ENCODE measurements around the gene CDH15.

CDH15 gene, protein sequence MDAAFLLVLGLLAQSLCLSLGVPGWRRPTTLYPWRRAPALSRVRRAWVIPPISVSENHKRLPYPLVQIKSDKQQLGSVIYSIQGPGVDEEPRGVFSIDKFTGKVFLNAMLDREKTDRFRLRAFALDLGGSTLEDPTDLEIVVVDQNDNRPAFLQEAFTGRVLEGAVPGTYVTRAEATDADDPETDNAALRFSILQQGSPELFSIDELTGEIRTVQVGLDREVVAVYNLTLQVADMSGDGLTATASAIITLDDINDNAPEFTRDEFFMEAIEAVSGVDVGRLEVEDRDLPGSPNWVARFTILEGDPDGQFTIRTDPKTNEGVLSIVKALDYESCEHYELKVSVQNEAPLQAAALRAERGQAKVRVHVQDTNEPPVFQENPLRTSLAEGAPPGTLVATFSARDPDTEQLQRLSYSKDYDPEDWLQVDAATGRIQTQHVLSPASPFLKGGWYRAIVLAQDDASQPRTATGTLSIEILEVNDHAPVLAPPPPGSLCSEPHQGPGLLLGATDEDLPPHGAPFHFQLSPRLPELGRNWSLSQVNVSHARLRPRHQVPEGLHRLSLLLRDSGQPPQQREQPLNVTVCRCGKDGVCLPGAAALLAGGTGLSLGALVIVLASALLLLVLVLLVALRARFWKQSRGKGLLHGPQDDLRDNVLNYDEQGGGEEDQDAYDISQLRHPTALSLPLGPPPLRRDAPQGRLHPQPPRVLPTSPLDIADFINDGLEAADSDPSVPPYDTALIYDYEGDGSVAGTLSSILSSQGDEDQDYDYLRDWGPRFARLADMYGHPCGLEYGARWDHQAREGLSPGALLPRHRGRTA

DNA sequence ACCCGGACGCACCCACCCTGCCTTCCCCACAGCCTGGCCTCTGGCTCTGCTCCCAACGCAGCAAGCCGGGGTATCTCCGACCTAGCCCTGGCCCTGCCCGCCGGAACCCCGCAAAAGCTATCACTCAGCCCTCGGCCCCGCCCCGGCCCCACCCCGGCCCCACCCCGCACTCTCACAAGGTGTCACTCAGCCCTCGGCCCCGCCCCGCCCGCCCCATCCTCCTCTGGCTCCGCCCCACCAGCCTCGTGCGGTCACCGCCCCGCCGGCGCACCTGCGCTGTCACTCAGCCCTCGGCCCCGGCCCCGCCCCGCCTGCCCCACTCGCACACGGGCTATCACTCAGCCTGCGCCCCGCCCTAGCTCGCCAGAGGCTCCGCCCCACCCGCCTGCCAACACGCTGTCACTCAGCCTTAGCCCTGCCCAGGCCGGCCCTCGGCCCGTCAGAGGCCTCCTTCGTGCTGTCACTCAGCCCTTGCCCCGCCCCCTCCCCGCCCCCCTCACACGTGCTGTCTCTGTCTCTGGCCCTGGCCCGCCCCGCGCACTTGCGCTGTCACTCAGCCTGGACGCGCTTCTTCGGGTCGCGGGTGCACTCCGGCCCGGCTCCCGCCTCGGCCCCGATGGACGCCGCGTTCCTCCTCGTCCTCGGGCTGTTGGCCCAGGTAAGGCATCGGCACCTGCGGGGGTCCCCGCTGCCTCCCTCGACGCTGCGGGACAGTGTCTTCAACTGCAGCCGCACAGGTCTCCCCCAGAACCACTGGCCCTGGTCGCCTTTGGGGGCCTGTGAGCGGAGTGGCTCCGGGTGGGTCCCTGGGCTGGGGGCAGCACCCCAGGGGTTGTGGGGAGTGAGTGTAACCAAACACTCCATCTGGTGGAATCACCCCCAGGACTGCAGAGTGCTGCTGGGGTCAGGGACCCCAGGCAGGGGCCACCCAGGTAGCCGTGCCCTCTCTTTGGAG, at the start of gene CDH15:
TSS of gene CDH15 (plus strand) at position 533 of the 955 bp plus-strand sequence. CDS start at position 617, 84 bp downstream.
- Histone ChIP-seq H3K27ac (no peak within 1 kb of the TSS), H3K4me3 (ENCODE audit: low read depth, low read length) (peak within 1 kb of the TSS; percentile 33), H3K9me3 (ENCODE audit: severe bottlenecking) (no peaks in the 10 kb centered on the region), H3K36me3 (no peaks in the 10 kb centered on the region), H3K27me3 (ENCODE audit: insufficient read depth, low read depth, severe bottlenecking) (no peaks in the 10 kb centered on the region)
- TF ChIP-seq, protein P1, sequence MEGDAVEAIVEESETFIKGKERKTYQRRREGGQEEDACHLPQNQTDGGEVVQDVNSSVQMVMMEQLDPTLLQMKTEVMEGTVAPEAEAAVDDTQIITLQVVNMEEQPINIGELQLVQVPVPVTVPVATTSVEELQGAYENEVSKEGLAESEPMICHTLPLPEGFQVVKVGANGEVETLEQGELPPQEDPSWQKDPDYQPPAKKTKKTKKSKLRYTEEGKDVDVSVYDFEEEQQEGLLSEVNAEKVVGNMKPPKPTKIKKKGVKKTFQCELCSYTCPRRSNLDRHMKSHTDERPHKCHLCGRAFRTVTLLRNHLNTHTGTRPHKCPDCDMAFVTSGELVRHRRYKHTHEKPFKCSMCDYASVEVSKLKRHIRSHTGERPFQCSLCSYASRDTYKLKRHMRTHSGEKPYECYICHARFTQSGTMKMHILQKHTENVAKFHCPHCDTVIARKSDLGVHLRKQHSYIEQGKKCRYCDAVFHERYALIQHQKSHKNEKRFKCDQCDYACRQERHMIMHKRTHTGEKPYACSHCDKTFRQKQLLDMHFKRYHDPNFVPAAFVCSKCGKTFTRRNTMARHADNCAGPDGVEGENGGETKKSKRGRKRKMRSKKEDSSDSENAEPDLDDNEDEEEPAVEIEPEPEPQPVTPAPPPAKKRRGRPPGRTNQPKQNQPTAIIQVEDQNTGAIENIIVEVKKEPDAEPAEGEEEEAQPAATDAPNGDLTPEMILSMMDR (IDR thresholded peaks at IDR 0.05; ENCODE audit: low read depth, low read length), result no peak
- peak; percentile 94 for DNase-seq

DNA sequence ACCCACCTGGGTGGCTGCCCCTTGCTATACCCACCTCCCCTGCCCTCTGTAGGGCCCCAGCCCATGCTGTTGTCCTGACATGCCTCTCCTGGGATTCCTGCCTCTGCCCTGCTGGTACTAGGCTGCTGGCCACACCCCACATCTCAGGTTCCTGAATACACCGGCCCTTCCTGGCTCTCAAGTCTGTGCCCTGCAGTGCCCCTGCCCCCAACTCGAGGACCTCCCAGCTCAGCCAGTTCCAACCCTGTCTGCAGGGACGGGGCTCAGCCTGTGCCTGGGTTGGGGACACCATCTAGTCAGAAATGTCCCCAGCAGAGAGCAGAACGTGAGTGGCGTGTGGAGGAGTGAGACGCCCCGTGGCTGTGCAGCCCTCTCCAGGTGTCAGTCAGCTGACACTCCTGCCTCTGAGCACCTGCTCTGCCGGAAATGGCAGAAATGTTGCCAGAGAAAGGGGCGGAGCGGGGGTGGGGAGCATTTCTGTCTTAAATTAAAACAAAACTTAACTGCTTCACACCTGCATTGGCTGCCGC, 49.2 kb upstream of the CDH15 start:
- Histone ChIP-seq H3K4me3 (ENCODE audit: low read depth, low read length) (no peak overlapping the region), H3K27ac (no peak overlapping the region), H3K36me3 (no peaks in the 10 kb centered on the region), H3K27me3 (ENCODE audit: insufficient read depth, low read depth, severe bottlenecking) (no peaks in the 10 kb centered on the region), H3K9me3 (ENCODE audit: severe bottlenecking) (no peaks in the 10 kb centered on the region)
- TF ChIP-seq, protein P1 (IDR thresholded peaks at IDR 0.05; ENCODE audit: low read depth, low read length), result no peak
- DNase-seq, result no peak

DNA sequence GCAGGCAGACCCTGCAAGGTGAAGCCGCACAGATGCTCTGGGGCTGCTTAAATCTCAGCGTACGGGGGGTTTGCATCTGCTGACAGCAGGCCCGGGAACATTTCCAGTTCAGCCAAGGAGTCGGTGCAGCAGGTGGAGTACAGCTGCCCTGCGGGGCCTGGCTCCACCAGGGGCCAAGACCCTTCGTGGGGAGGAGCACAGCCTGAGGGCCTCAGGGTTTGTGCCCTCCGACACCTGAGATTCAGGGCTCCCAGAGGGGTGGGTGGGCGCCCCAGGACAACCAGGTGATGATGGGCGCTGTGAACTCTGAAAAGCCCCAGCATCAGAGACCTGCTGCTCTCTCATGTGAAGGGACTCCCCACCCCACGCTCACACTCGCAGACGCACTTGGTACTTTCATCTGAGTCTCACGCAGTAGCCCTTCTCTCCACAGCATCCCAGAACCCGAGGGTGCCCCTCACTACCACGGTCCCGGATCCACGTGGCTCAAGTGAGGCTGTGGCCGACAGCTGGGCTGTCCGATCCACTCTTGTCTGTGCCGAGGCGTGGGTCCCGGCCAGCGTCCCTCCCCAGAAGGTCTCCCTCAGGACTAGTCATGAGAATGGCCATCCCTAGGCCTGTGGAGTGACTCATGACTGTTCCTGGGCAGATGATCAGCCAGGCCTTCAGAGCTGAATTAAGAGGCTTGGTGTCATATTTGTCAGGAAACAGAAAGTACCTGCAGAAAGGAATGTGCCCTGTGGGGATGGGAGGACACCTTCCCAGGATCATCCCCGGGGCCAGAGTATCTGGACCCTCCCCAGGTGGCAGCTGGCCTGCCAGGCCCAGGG, 48.3 kb upstream of the CDH15 start:
- no peak overlapping the region for H3K27ac ChIP-seq
- no peak for DNase-seq
- no peaks in the 10 kb centered on the region for H3K9me3 ChIP-seq (ENCODE audit: severe bottlenecking)
- TF ChIP-seq, protein P1 (IDR thresholded peaks at IDR 0.05; ENCODE audit: low read depth, low read length), result no peak
- H3K4me3 ChIP-seq (ENCODE audit: low read depth, low read length), result no peak overlapping the region
- H3K36me3 ChIP-seq, result no peaks in the 10 kb centered on the region
- no peaks in the 10 kb centered on the region for H3K27me3 ChIP-seq (ENCODE audit: insufficient read depth, low read depth, severe bottlenecking)

DNA sequence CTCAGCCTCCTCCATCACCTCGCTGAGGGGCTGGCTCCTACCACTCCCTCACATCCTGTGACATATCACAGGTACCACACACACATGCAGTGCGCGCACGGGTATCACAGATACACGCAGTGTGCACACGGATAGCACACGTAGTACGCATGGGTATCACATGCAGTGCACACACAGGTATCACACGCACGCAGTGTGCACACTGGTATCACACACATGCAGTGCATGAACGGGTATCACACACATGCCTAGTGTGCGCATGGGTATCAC, 47.8 kb upstream of the CDH15 start:
- no peak for DNase-seq
- no peaks in the 10 kb centered on the region for H3K36me3 ChIP-seq
- no peaks in the 10 kb centered on the region for H3K9me3 ChIP-seq (ENCODE audit: severe bottlenecking)
- H3K27me3 ChIP-seq (ENCODE audit: insufficient read depth, low read depth, severe bottlenecking), result no peaks in the 10 kb centered on the region
- TF ChIP-seq, protein P1 (IDR thresholded peaks at IDR 0.05; ENCODE audit: low read depth, low read length), result no peak
- H3K4me3 ChIP-seq (ENCODE audit: low read depth, low read length), result no peak overlapping the region
- no peak overlapping the region for H3K27ac ChIP-seq

DNA sequence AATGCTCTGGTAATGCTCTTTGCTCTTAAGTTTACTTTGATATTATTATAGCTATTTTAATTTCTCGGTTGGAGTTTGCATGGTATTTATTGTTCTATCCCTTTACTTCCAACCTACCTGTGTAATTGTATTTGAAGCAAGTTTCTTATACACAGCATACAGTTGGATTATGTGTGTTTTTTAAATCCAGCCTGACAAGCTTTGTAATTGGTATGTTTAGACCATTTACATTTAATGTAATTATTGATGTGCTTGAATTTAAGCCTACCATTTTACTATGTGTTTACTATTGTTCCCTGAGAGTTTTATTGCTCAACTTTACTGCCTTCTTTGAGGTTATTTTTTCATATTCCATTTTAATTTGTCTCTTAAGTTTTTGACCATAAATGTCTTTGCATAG, 42.2 kb upstream of the CDH15 start:
- TF ChIP-seq, protein P1 (IDR thresholded peaks at IDR 0.05; ENCODE audit: low read depth, low read length), result no peak
- Histone ChIP-seq H3K27ac (no peak overlapping the region), H3K9me3 (ENCODE audit: severe bottlenecking) (no peaks in the 10 kb centered on the region), H3K27me3 (ENCODE audit: insufficient read depth, low read depth, severe bottlenecking) (no peaks in the 10 kb centered on the region), H3K4me3 (ENCODE audit: low read depth, low read length) (no peak overlapping the region), H3K36me3 (no peaks in the 10 kb centered on the region)
- no peak for DNase-seq
